Stromal cell of bone marrow (primary cell): ENCODE results near the gene ASPG.

Experiments
- DNase-seq: peaks from one replicate; pipeline ENCODE4 v3.0.0-alpha.2; 2012; ENCODE audit warnings: low read depth

The ASPG gene

GRCh38 chr14:104116756-104117340 is 31.3 kb downstream of the ASPG start:
- no peak for DNase-seq

- DNase-seq, result no peak
Observed at GRCh38 chr14:104117341-104118005, 32.0 kb downstream of the ASPG start.

- DNase-seq, result no peak
Observed at GRCh38 chr14:104118006-104118844, 32.7 kb downstream of the ASPG start.

GRCh38 chr14:104119119-104119487 is 33.6 kb downstream of the ASPG start:
- DNase-seq, result no peak

GRCh38 chr14:104119488-104120251 is 34.2 kb downstream of the ASPG start:
- no peak for DNase-seq

- DNase-seq, result no peak
Observed at GRCh38 chr14:104120281-104120741, 34.8 kb downstream of the ASPG start.

GRCh38 chr14:104121142-104121541 is 35.6 kb downstream of the ASPG start:
- no peak for DNase-seq

- no peak for DNase-seq
Observed at GRCh38 chr14:104123879-104124278, 38.4 kb downstream of the ASPG start.

GRCh38 chr14:104125011-104125410 is 39.5 kb downstream of the ASPG start:
- DNase-seq, result no peak

GRCh38 chr14:104126753-104127152 is 41.3 kb downstream of the ASPG start:
- DNase-seq, result no peak

GRCh38 chr14:104128981-104129380 is 43.5 kb downstream of the ASPG start:
- no peak for DNase-seq

GRCh38 chr14:104129556-104129955 is 44.1 kb downstream of the ASPG start:
- DNase-seq, result no peak

- no peak for DNase-seq
Observed at GRCh38 chr14:104130974-104131651, 45.6 kb downstream of the ASPG start.

- no peak for DNase-seq
Observed at GRCh38 chr14:104131968-104132732, 46.6 kb downstream of the ASPG start.

- no peak for DNase-seq
Observed at GRCh38 chr14:104132981-104133380, 47.5 kb downstream of the ASPG start.

GRCh38 chr14:104133496-104133895 is 48.0 kb downstream of the ASPG start:
- no peak for DNase-seq

- DNase-seq, result no peak
Observed at GRCh38 chr14:104134061-104134965, 48.8 kb downstream of the ASPG start.

- DNase-seq, result no peak
Observed at GRCh38 chr14:104135121-104135903, 49.8 kb downstream of the ASPG start.

GRCh38 chr14:104135904-104136471 is 50.5 kb downstream of the ASPG start:
- no peak for DNase-seq
